RWPE2 (cell line): ENCODE results near the gene URB1.

Source experiments
- ATAC-seq: fragments of 200-7000 bp; cut with Tn5 transposase; 3 replicates; pipeline ENCODE4 v1.9.1; 2021; ENCODE audit warnings: low read depth
- DNase-seq: peaks from one replicate; pipeline ENCODE4 v3.0.0-alpha.2; 2020; ENCODE audit warnings: low spot score
- H3K27ac ChIP-seq: fragments of 450-650 bp; 2 replicates; pipeline ENCODE4 v1.5.1; 2017; ENCODE audit warnings: mild to moderate bottlenecking; ENCODE audit not compliant: poor library complexity, severe bottlenecking
- H3K27me3 ChIP-seq: fragments of 250-450 bp; sonication (Bioruptor Pico); 2 replicates; pipeline ENCODE4 v1.5.1; 2021; ENCODE audit warnings: mild to moderate bottlenecking, moderate library complexity; ENCODE audit not compliant: insufficient read depth, poor library complexity, severe bottlenecking
- H3K36me3 ChIP-seq: fragments of 250-450 bp; sonication (Bioruptor Pico); 2 replicates; pipeline ENCODE4 v1.5.1; 2020; ENCODE audit warnings: low read depth, mild to moderate bottlenecking, moderate library complexity
- H3K4me1 ChIP-seq: fragments of 250-450 bp; sonication (Bioruptor Pico); 2 replicates; pipeline ENCODE4 v1.5.1; 2021; ENCODE audit warnings: mild to moderate bottlenecking, moderate library complexity; ENCODE audit not compliant: insufficient read depth, poor library complexity, severe bottlenecking
- H3K4me3 ChIP-seq: fragments of 250-450 bp; sonication (Bioruptor Pico); 2 replicates; pipeline ENCODE4 v1.5.1; 2021; ENCODE audit warnings: mild to moderate bottlenecking, moderate library complexity; ENCODE audit not compliant: severe bottlenecking
- H3K9me3 ChIP-seq: fragments of 250-450 bp; sonication (Bioruptor Pico); 2 replicates; pipeline ENCODE4 v1.5.1; 2021; ENCODE audit warnings: mild to moderate bottlenecking, moderate library complexity; ENCODE audit not compliant: severe bottlenecking
- CTCF ChIP-seq: fragments of 450-650 bp; IDR thresholded peaks from one replicate; pipeline ENCODE4 v1.5.1; 2017; ENCODE audit warnings: mild to moderate bottlenecking, moderate library complexity; ENCODE audit not compliant: poor library complexity, severe bottlenecking

Gene URB1

GRCh38 chr21:32303385-32303784 is 89.4 kb downstream of the URB1 start:
- Histone ChIP-seq H3K4me1 (no peaks in the 10 kb centered on the region), H3K9me3 (no peaks in the 10 kb centered on the region), H3K36me3 (peaks cover 9% of the 10 kb centered on the region), H3K27me3 (no peaks in the 10 kb centered on the region), H3K27ac (no peak overlapping the region), H3K4me3 (no peak overlapping the region)
- DNase-seq (no peak), ATAC-seq (no peak)
- TF ChIP-seq CTCF: no peak

GRCh38 chr21:32302560-32302959 is 90.3 kb downstream of the URB1 start:
- peaks cover 9% of the 10 kb centered on the region for H3K36me3 ChIP-seq
- ATAC-seq (no peak), DNase-seq (no peak)
- no peaks in the 10 kb centered on the region for H3K27me3 ChIP-seq
- no peaks in the 10 kb centered on the region for H3K4me1 ChIP-seq
- H3K4me3 ChIP-seq: no peak overlapping the region
- H3K27ac ChIP-seq: no peak overlapping the region
- H3K9me3 ChIP-seq: no peaks in the 10 kb centered on the region
- TF ChIP-seq CTCF: no peak

GRCh38 chr21:32301596-32301995 is 91.2 kb downstream of the URB1 start:
- no peak for ATAC-seq
- DNase-seq: no peak
- H3K27ac ChIP-seq: no peak overlapping the region
- TF ChIP-seq CTCF: no peak
- H3K27me3 ChIP-seq: no peaks in the 10 kb centered on the region
- H3K4me3 ChIP-seq: no peak overlapping the region
- no peaks in the 10 kb centered on the region for H3K9me3 ChIP-seq
- H3K4me1 ChIP-seq: no peaks in the 10 kb centered on the region
- H3K36me3 ChIP-seq: peaks cover 5% of the 10 kb centered on the region

GRCh38 chr21:32300117-32300681 is 92.6 kb downstream of the URB1 start:
- no peak for DNase-seq
- Histone ChIP-seq H3K27me3 (no peaks in the 10 kb centered on the region), H3K4me3 (no peak overlapping the region), H3K27ac (no peak overlapping the region), H3K9me3 (no peaks in the 10 kb centered on the region), H3K4me1 (no peaks in the 10 kb centered on the region), H3K36me3 (peaks cover 3% of the 10 kb centered on the region; the same call in 1 of the 2 replicates)
- ATAC-seq: no peak
- no peak for TF ChIP-seq CTCF

GRCh38 chr21:32299695-32300094 is 93.1 kb downstream of the URB1 start:
- H3K27ac ChIP-seq: no peak overlapping the region
- TF ChIP-seq CTCF: no peak
- no peak for ATAC-seq
- H3K9me3 ChIP-seq: no peaks in the 10 kb centered on the region
- H3K4me1 ChIP-seq: no peaks in the 10 kb centered on the region
- H3K27me3 ChIP-seq: no peaks in the 10 kb centered on the region
- H3K4me3 ChIP-seq: no peak overlapping the region
- DNase-seq: no peak
- peaks cover 3% of the 10 kb centered on the region; the same call in 1 of the 2 replicates for H3K36me3 ChIP-seq
